HG02798 (cell line): Measurements from ENCODE around the gene CGB8.

ENCODE experiments used
- ATAC-seq: cut with Tn5 transposase; IDR thresholded peaks from one replicate; pipeline ENCODE4 v1.9.1; 2021; ENCODE audit warnings: mild to moderate bottlenecking; ENCODE audit not compliant: unreplicated experiment, poor library complexity

CGB8 gene

GRCh38 chr19:49014123-49014869 is 34.6 kb downstream of the CGB8 start:
- ATAC-seq, result no peak

DNA sequence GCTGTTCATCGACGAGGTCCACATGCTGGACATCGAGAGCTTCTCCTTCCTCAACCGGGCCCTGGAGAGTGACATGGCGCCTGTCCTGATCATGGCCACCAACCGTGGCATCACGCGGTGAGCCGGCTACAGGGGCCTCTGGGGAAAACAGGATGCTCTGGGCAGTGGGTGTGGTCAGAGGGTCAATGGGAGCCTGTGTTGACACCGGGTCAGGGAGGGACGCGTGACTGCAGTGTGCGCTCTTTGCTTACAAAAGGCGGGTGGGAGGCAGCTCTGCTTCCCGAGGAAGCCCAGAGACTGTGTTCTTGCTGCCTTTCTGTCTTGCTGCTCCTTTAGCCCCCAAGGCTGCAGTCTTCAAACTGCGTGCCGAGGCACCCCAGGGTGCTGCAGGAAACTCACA is 37.7 kb downstream of the CGB8 start:
- ATAC-seq, result no peak

DNA sequence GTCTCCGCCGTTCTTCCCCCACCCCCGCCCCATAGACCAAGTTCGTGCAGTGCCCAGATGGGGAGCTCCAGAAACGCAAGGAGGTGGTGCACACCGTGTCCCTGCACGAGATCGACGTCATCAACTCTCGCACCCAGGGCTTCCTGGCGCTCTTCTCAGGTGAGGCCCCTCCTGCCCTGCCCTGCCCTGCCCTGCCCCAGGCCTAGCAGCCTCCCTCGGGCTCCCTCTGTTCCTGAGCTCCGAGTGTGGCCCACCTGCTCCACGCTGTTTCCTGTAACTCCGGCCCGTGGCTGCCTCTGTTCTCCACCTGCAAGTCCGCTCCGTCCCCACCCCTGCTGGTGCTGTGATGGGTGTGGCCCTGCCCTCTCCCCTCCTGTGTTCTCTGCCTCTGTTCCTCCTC is 38.5 kb downstream of the CGB8 start:
- no peak for ATAC-seq

DNA sequence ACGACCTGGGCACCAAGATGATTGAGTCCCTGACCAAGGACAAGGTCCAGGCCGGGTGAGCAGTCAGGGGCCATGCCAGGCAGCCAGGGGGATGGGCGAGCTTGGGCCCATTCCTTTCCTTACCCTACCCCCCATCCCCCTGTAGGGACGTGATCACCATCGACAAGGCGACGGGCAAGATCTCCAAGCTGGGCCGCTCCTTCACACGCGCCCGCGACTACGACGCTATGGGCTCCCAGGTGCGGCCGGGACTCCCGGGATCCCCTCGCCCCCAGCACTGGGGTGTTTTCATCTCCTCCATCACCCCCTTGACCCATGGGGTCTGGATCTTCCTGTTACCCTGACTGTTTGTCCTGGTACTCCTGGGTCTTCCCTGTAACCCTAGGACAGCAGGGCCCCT is 39.1 kb downstream of the CGB8 start:
- no peak for ATAC-seq

- no peak for ATAC-seq
These were observed 42.0 kb downstream of the CGB8 start for GRCh38 chr19:49006905-49007304.

DNA sequence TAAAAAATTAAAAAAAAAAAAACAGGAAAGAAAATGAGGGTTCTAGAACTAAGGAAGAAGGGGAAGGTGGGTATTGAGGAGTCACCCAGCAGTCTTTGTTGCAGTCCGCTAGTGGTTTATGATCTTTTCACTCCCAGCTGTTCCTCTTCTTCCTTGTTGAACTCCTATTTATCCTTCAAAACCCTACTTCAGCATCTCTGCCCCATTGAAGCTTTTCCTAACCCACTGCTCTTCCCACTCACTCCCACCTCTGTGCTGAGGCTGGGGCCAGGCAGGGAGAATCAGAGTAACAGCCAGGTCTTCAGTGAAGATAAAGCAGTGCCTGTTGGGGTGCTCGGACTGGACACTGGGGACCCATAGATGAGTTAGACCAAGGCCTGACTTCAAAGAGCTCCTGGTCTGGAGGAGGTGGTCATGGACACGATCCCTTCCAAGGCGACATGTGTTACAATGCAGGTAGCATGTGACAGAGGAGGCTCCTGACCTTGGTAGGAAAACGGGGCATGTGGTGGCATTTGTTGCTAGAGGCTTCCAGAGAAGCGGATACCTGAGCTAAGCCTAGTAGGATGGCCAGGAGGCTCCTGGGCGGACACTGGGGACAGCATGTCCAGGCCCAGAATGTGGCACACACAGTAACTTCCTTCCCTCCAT is 43.8 kb downstream of the CGB8 start:
- no peak for ATAC-seq

GRCh38 chr19:49004133-49004532 is 44.8 kb downstream of the CGB8 start:
- ATAC-seq, result no peak

DNA sequence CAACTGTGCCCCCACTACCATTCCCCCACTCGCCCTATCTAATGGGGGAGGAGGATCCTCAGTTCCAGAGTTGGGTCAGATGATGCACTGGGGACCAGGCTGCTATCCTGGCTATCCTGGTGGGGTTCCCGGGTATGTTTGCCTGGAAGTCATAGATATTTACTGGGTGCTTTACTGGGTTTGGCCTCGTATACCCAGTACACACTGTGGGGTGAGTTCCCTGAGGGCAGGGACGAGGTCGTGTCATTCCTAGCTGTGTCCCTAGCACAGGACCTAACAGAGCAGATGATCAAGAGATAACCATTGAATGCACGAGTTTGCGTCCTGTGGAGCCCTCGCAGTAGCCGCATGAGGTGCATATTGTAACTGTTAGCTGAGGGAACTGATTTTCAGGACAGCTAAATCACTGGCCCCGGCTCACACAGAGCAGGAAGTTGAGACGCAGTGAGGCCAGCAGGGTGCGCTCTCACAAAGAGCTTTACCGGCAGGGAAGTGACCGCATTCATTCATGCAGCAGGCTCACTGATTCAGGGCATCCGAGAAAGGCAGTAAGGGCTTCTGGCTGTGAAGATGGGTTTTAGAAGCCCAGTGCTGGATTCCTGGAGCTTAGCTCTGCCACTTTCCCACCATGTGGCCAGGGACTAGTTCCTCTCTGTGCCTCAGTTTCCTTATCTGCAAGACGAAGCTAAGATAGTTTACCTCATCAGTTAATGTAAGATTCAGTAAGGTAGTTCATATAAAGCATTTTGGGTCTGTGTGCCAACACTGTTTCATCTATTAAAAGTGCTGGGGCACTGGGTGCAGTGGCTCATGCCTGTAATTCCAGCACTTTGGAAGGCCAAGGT is 49.2 kb downstream of the CGB8 start:
- no peak for ATAC-seq

DNA sequence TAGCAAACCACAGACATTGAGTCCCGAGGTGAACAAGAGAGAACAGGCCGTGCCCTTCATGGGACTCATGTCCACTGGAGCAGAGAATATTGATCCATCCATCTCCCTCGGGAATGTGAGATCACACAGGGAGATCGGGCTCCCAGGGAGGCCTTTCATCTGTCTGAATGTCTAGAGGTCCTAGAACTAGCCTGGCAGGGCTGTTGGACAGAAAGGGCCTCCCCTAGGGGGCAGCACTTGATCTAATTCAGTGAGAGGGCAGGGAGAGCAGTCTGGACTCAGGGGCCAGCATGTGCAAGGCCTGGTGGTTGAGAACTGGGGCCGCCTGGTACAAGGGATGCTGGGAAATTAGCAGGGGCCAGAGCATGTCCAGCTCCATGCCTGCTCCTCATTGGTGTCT is 50.9 kb downstream of the CGB8 start:
- ATAC-seq, result no peak
